Medulla oblongata (tissue), 1 donor: ENCODE measurements around the gene PPP4R2.

Experiments
- DNase-seq: peaks from one replicate; pipeline ENCODE4 v3.0.0-alpha.2; 2015; ENCODE audit errors: extremely low spot score

The PPP4R2 gene

DNA sequence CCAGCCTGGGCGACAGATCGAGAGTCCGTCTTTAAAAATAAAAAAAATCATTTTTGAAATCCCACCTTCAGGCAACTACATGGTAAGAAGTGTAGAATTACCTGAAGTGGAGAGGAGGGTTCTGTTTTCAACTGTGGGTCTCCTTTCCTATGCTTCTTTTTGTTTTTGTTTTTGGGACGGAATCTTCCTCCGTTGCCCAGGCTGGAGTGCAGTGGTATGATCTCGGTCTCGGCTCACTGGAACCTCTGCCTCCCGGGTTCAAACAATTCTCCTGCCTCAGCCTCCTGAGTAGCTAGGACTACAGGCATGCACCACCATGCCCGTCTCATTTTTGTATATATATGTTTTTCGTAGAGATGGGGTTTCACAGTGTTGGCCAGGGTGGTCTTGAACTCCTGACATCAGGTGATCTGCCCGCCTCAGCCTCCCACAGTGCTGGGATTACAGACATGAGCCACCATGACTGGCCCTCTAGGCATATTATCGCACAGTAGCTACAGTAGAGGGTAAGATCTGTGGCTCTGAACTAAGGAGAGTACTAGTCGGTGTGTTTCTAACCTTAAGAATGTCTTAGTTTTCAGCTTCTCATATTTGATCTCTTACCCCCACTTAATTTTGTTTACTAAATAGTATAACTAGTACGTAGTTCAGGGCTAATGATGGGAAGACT, 73.3 kb downstream of the PPP4R2 start:
- no peak for DNase-seq

DNA sequence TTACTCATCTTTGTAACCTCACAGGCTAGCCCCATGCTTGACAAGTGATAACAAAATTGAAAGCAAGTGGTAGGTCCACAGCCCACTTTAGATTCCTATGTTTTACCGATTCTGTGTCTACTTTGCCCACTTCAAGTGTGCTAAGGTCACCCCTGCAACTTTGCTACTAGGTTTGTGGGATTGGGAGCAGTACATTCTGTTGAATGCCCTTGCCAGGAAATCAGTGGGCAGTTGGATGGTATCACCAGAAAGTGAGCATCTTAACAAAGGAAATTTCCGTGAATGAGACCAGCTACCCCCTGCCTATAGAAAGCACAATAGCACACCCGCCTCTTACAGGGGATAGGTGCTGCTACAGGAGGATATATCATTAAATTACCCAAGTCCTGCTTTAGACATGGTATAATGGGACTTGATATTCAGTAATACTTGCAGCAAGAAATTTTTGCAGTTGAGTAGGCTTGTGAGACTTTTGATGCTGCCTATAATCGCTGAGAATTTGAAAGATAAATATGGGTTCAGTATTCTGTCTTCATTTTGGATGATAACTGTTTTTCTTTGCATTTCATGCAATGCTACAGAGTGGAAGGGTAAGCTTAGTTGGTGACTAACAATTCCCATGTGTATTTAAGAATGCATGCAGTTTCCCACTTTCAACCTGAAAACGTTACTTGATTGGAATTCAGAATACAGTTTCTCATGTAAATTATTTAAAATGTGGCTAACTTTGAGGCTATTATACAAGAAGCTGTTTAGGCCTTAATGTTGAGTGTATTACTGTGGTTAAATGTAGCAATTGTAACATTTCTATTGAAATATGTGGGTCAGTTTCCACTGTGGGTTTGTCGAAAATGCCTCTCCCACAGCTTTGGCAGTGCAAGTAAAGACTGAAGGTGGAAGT, 74.3 kb downstream of the PPP4R2 start:
- no peak for DNase-seq

DNA sequence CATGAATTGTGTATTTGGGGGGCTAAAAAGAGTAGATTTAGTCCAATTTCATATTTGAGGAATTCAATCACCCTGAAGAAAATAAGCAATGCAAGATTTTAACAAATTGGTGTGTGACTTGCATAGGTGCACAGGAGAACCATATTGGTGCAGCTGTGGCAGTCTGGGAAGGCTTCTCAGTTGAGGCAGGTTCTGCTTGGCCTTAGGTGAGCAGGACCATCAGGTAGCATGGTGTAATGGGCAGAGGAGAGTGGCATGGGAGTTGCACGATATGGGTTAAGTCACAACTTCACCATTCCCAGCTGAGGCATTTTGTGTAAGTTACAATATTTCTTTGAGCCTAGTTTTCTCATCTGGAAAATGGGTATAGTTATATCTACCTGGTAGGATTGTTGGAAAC, 75.3 kb downstream of the PPP4R2 start:
- no peak for DNase-seq

DNA sequence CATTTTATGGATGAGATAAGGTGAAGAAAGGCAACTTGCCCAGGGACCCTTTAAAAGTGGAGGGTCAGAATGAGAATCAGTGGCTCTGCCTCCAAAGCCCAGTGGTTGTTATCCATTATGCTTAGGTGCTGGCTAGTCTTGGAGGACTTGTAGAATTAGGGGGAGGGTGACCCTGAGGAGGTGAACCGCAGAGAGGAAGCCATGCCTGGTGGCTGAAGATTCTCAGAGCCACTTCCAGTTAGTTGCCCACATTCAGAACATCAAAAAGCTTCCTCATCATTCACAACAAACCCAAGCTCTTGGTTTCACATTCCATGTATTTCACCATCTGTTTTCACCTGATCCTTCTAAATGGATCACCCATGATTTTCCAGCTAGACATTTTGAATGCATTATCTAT, 76.0 kb downstream of the PPP4R2 start:
- DNase-seq, result no peak

GRCh38 chr3:73073091-73073707, 76.6 kb downstream of the PPP4R2 start:
- no peak for DNase-seq

- no peak for DNase-seq
Observed at GRCh38 chr3:73074781-73075180, 78.2 kb downstream of the PPP4R2 start.

DNA sequence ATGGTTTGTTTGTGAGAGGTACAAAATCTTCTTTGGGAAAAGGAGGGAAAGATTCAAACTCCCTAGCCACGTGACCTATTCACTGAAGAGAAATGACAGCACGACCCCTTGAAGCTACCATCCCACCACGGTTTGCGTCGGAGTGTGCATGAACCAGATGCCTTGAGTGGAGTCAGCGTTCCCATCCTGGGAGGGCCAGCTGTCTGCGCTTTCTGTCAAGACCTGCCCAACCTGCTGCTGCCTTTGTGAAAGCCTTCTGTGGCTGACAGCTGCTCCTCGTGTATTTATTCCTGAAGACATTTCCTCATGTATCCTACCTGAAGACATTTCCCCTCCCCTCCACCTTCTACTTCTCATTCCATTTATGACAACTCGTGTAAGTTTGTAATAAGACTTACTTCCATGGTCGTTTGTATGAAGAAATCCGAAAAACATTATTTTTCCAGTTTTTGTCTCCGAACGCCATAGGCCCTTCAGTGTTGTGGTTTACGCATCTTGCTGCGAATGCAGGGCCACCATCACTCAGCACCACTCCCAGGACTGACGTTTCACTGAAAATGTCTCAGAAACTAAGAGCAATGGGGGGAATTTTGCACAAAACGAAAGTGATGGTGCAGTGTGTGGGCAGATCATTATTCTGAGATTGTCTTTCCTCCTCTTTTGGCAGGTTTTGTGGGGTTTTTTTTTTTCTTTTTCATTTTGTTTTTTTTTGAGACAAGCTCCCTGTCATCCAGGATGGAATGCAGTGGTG, 83.8 kb downstream of the PPP4R2 start:
- no peak for DNase-seq

GRCh38 chr3:73081140-73081539, 84.5 kb downstream of the PPP4R2 start:
- DNase-seq, result no peak

DNA sequence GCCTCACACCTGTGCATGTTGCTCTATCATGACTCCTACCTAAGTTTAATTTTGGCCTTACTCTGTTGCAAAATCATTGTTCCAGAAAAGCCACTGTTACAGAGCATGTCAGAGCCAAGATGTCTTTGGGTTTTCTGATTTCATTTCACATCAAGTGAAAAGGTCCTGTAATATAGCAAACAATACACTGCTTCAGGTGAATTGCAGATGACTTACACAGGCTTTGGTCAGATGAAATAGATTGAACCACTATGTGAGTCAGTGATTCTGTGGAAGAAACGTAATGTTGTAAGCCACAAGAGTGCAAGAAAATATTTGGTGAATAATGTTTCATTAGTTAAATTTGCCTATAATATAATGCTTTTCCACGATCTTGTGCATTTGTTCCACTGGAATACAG, 87.6 kb downstream of the PPP4R2 start:
- no peak for DNase-seq

DNA sequence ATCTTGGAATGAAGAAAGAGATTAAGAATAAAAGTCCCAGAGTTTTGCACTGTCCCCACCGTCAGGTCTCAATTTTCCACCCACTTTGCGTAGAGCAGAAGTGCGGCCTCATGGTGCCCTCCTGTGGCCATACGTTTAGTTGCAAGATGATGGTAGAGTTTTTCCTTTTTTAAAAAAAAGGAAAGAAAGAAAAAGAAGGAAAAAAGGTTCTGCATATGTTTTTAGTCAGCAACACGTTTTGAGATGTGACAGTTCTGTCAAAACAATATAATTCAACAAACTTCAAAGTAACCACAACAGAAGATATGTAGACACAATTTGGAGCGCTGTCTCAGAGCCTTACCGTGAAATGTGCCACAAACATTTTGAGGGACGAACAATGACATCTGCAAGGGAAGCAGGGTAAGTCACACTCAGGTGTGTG, 89.5 kb downstream of the PPP4R2 start:
- peak; percentile 63 for DNase-seq

DNA sequence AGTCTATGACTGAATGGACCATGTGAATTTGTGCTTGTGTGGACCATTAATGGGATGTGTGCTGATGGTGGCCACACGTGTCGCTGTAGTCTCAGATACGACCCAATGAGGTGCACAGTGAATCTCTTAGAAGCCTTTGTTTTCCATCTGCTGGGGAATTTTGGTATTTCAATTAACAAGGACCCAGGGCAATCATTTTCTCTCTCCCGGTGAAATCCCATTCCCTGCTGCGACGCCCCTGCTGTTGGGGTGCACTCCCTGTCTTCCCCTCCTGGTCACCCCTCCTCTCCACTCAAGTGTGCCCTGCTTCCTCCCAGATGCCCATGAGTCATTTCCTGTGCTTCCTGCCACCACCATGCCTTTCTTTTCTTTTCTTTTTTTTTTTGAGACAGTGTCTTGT, 97.5 kb downstream of the PPP4R2 start:
- DNase-seq, result no peak

DNA sequence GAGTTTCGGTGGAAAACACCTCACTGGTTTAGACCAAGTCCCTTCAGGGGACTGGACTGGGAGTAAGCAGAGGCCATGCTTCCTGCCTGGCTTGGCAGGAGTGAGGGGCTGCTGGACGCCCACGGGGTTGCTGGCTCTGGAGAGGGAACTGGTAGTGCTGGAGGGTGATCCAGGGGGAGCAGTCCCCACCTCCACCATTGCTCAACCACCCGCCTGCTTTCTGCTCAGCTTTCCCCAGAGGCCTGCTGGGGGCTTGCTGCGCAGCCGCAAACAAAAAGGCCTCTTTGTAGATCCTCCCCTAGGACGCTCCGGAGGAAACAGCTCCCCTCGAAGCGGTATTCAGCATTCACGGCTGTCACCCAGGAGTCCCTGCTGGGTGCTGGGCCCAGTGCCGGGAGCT, 98.3 kb downstream of the PPP4R2 start:
- DNase-seq, result no peak

DNA sequence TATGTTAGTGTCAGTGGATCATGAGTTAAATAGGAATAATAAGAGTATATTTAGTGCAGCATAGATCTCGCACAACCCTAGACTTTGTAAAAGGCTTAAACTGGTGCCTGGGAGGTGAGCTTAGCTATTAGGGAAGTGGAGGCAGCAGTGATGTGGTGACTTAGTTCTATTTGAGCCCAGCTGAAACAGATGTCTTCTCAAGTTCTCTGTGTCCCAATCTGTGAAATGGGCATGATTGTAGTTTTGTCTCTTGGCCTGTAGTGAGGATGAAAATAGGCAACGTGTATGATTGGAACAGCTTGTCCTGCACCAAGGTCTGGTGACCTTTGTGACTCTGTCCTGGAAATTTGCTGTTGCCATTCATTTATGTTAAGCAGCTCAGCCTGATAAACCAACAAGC, 99.6 kb downstream of the PPP4R2 start:
- no peak for DNase-seq

GRCh38 chr3:73098026-73098425, 101.4 kb downstream of the PPP4R2 start:
- no peak for DNase-seq

- no peak for DNase-seq
Observed at GRCh38 chr3:73098873-73099272, 102.3 kb downstream of the PPP4R2 start.

DNA sequence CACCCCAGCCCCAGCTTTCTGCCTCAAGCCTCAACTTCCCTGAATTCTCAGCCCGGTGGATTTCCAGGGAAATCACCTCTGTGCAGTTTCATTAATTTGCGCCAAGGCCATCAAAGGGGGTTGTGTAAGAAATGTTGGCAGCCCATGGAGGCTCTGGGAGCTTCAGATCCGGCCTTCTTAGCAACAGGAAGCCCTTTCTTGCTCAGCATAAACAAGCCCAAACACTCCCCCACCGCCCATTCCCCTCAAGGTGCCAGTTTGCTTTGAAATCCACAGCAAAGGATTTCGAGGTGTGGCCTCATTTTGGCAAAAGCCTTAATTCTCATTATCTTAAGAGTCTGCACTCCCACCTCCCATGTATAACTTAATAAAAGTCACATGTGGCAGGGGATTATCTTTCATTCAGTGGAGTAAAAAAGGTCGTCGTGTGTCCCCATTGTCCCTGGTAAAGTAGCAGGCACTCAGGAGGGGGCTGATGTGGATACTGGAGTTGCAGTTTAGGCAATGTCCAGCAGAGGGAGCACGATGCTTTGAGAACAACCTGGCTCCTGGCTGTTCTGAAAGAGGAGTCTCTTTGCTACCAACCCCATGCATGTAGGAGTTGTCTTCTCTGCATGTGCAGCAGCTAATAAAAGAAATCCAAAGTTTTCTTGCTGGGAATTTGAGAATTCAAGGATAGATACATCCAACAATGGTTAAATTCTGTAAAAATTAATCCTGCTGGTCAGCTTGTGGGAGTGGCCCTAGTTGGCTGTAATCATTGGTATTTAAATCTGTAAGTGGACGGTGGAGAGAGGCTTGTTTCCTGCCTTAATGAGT, 104.3 kb downstream of the PPP4R2 start:
- DNase-seq, result peak; percentile 96

DNA sequence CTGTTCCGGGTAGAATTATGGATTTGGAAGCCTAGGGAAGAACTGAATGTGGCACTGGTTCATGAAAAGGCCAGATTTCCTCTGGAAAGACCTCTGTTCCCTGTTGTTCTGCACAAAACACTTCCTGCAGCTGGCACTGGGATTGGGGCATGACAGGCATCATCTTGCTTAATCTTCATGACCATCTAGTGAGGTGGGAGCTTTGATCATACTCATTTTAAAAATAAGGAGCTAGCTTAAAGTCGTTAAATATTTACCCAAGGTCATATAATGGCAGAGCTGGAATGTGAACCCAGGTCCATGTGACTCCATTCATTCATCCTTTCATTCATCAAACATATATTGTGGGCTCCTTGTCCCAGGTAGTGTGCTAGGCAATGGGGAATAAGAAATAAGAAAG, 105.3 kb downstream of the PPP4R2 start:
- no peak for DNase-seq

GRCh38 chr3:73107215-73107614, 110.6 kb downstream of the PPP4R2 start:
- no peak for DNase-seq

GRCh38 chr3:73107676-73108187, 111.1 kb downstream of the PPP4R2 start:
- DNase-seq, result no peak

DNA sequence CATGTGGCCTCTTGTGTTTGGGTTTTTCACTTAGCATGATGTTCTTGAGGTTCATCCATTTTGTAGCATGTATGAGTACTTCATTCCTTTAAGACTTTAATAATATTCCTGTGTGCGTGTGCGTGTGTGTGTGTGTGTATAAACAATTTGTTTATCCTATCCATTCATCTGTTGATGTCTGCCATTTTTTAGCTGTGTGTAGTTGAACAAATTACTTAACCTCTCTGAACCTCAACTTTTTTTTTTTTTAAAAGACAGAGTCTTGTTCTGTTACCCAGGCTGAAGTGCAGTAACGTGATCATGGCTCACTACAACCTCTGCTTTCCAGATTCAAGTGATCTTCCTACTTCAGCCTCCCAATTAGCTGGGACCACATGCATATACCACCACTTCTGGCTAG, 112.1 kb downstream of the PPP4R2 start:
- no peak for DNase-seq

DNA sequence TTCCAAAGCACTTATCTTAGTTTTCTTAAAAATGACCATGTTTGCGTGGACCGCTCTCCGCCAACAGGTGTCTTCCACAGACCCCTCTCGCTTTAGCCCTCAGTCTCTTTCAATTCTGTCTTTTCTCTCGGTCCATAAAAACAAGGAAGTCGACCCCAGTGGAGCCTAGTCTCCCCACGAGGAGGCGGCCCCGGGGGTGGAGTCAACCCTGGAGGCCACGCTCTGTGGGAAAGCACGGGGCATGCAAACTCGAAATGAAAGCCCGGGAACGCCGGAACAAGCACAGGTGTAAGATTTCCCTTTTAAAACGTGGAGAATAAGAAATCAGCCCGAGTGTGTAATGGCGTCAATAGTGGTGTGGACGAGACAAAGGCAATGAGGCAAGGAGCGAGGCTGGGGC, 113.9 kb downstream of the PPP4R2 start:
- no peak for DNase-seq
